Fibroblast of upper back skin (primary cell): ENCODE data around the gene PLCXD3.
"Not testable (repeated sequence)": the region's sequence is repeated elsewhere in the genome, so short reads cannot be mapped to it uniquely, and the experiment has no call there.

Experiments
- DNase-seq: peaks from one replicate; pipeline ENCODE4 v3.0.0-alpha.2; 2013

PLCXD3 gene

DNA sequence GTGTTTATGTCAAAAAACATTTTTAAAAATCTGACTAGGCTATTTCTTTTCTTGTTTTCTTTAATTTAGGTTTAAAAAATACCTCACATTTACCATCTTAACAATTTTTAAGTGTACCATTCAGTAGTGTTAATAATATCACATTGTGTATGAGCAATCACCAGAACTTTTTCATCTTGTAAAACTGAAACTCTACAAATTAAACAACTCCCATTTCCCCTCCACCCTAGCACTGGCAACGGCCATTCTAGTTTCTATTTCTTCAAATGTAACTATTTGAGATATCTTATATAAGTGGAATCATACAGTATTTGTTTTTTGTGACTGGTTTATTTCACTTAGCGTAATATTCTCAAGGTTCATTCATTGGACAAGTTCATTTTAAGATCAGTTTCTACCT, 27.7 kb downstream of the PLCXD3 start:
- DNase-seq = no peak

DNA sequence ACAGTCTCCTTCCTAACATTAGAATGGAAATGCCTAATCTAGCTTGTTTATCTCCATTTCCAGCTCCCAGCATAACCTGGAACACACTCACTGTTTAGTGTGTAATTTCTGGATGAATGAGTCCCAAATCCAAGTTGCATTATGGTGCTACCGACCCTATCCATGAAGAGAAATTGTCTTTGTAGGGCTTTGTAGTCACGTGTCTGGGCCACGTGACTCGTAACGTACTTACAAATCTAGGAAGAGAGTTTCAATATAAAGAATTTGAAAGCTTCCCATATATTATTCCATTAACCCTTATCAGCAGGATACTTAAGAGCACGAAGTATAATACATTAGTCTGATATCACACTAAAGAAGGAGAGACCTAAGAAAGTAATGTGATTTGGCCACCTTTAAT, 28.2 kb downstream of the PLCXD3 start:
- no peak for DNase-seq

DNA sequence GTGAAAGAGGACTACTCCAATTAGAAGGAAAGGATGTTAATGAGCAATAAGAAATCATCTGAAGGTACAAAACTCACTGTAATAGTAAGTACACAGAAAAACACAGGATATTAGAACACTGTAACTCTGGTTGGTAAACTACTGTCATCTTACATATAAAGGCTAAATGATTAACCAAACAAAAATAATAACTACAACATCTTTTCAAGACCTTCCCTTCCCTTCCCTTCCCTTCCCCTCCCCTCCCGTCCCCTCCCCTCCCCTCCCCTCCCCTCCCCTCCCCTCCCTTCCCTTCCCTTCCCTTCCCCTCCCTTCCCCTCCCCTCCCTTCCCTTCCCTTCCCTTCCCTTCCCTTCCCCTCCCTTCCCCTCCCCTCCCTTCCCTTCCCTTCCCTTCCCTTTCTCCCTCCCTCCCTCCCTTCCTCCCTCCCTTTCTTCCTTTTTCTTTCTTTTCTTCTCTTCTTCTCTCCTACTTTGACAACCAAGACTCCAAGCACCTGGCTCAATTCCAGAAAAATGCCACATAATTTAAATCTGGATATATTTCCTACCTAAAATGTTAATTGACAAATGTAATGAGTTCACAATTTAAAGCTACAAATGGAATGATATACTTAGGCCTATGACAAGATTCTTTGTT, 38.7 kb downstream of the PLCXD3 start:
- DNase-seq = not testable (repeated sequence)

DNA sequence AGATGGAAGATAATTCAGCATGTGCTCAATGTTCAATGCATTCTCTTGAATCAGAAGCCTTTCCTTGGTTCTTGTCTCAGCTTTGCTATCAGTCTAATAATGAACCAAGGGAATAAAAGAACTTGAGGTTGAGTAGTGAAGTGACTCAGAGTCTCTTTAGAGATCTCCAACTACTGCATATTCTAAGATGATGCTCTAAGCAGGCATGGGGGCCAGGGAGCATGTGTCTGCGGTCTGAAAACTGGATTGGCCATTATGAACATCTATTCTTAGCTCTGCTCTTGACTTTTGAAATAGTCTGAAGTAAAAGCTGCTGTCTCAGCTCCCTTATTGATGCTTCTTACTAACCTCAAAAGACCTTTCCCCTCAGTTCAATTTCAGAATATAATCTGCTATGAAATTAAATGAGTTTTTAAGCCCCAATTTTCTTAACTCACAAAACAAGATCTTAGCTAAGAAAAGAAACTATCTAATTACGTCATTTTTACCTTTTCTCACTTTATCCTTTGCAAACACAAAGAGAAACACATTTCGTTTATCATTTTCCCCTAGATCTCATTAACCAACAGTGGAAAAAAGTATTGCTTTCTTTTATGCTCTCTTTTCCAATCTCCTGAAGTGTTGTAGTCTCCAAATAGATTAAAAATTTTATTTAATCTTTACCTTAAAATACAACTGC, 44.8 kb downstream of the PLCXD3 start:
- DNase-seq = no peak

DNA sequence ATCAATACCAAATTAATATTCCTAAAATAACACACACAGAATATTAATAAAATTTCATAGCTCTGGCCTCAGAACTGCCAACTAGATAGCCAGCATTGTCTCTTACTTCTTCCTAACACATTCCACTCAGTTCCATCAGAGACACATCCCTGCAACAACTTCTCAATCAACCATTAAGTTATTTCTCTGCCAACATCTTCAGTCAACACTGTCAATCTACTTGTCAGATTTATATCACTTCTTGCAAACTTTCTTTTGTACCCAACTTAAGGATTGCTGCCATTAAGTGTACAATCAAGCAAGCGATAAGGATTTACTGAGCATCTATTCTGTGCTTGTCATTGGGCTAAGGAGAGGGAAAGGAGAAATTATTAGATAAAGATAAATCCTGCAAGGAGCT, 50.8 kb downstream of the PLCXD3 start:
- DNase-seq = no peak

DNA sequence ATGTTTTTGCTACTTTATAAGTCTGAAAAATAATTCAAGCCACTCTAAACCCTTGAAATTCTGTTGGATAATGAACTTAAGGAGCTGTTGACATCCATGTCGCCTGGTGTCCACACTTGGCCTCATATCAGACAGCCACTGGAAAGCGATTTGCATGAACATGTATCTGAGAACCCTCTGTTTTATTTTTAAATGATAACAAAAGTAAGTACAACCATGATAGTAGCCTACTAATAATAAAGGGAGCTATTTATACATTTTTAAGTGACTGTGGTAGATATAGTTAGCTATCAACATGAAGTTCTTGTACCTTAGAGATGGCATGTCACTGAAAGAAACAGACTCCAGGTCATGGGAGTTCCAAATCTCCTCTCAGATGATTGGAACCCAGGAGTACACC, 53.3 kb downstream of the PLCXD3 start:
- no peak for DNase-seq

DNA sequence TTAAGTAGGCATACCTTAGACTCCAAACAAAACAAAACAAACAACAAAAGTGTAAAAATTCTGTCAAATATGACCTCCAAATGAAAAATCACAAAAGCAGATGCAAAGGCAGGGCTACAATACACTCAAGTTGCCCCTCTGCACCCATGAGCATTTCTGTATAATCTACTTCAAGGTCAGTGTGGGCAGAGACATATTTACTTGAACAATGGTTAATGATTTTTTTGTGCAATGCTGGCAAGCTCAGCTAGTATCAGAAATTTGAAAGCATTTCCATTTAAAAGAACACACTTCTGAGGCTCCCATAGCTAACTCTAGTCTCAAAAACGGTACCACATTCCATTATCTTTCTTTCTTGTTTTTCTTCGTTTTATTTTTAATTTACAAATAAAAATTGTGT, 57.9 kb downstream of the PLCXD3 start:
- no peak for DNase-seq

DNA sequence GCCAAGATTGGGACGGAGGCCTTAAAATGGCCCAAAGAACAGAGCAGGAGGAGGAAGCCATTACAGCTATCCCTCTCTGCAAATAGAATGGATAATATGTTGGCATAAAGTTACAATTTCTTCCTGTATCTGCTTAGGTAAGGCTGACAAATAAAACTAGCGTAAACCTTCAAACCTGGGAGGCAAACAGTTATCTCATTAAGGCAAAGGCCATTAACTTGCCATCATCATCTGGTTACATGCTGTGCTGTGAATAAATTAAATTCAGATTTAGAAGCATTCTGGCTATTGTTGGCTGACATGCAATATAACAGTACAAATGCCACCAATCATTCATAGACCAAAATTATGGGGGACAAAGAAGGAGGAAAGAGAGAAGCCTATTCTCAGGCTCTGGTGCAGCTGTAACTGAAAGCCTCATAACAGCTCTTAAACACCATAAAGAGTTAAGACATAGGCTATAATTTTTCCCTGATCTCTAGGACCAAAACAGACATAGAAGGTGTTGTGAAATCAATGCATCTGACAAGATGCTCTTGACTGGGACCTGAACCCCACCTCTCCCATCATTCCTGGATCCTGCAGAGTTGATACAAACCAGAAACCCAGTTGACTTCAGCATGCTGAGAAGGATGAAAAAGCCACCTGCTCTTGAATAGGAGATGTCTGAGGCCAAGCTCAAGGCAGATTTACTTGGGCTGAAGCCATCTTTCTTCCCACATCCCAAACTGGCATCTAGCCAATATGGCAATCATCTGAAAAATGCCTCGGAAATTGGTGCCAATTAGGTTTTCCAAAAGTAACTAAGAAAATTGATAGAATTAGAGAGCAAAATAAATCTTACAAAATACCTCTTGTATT, 62.5 kb downstream of the PLCXD3 start:
- DNase-seq = no peak

DNA sequence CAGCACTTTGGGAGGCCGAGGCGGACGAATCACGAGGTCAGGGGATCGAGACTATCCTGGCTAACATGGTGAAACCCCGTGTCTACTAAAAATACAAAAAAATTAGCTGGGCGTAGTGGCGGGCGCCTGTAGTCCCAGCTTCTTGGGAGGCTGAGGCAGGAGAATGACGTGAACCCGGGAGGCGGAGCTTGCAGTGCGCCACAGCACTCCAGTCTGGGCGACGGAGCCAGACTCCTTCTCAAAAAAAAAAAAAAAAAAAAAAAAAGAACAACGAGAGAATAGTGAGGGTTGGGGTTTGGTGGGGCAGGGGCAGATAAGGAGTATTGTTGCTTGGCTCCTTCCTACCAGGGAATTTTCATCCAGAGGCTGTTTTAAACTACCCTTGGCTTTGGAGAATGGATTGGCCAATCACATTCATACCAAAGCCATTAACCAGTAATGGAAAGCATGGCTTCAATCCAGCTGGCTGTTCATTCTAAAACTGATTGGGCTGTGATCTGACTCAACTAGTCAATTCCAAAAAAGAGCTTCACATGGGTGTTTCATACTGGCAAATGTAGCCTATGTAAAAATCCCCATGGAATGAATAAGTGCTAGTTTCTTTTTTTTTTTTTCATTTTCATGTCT, 64.4 kb downstream of the PLCXD3 start:
- DNase-seq = peak; percentile 6

DNA sequence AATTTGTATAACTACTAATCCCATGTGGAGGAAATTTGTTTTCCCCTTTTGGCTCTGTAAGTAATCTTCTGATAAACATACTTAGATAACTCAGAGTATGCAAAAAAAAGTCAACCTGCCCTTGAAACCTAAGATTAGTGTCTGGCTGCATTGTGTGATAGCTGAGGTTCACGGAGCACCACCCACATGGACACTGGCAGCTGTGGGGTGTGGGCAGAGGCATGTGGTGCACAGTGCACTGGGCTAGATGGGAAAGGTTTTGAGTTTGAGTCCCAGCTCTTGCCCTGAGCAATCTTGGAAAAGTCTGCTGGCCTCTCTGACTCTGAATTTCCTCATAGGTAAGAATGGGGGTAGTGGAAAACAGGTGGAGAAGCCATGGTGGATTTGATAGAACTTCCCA, 75.1 kb downstream of the PLCXD3 start:
- DNase-seq = no peak

DNA sequence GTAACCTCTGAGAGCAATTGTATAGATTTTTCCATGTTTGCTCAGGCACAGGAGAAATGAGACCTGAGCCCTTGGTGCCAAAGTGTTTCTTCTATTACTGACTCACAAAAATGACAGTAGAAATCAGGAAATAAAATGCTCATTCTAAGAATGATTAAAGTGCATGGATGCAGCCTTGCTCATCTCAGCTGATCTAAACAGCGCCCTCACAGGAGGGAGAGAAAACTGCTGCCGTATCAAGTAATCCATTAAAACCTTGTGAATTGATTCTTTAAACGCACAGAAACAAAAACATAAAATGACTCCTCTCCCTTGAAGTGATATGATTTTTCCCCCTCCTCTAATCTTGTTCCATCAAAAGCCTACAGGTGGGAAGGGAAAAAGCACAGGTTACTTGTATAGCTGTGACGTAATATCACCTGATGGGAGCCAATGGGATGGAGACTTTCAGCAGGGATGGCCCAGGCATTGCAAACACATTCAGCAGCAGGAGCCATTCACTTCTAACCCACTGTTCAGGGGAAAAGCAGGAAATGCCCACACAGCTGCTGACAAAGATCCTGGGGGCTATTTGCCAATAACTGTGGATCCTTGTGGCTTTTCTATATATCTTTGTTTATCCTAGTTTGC, 76.7 kb downstream of the PLCXD3 start:
- DNase-seq = no peak

DNA sequence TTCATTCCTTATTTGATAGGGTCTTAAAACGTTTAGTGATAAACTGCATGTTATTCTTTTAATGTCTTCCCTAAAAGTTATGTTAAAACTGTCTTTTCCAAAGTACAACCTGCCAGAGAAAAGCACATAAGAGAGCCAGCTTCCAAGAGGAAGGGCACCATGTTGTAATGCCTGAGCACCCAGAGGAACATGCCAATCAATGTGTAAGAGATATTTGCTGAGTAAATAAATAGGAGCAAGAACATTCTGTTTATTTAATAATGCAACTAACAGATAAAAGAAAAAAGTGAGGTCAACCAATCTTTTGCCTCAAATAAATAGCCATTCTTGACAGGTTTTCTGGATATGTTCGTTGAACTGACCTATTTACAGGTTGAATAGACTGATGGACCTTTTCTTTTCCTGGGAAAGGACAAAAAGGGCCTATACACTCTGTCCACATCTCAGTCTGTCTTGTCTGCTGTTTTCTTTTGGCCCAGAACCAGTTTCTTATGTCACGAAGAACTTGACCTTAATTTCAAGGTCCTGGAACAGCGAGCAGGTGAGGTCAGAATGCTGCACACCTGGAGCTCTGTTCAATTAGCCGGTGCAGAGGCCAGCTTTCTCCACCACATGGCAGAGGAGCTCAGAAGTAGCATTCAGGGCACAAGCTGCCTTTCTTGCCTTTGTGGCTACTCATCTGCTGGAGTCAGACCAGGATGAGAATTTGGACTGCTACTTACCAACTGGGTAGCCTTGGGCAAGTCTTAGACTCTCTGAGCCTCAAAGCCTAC, 77.7 kb downstream of the PLCXD3 start:
- DNase-seq = no peak

DNA sequence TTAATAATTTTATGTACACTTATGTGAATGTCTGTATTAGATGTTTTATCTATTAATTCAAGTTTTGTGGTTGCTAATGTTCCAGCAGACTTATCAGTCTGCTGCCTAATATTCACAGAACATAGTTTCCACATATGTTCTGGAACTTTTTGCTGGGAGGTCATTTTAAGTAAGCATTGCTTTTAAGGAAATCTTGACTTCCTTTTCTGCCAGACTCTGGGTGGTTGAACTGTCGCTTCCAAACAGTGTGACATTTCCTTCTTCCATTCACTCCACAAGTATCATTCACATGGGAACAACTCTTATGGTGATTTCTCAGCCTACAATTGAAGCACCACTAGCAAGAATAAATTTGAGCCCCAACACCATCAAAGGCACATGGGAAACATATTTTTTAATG, 82.9 kb downstream of the PLCXD3 start:
- no peak for DNase-seq

DNA sequence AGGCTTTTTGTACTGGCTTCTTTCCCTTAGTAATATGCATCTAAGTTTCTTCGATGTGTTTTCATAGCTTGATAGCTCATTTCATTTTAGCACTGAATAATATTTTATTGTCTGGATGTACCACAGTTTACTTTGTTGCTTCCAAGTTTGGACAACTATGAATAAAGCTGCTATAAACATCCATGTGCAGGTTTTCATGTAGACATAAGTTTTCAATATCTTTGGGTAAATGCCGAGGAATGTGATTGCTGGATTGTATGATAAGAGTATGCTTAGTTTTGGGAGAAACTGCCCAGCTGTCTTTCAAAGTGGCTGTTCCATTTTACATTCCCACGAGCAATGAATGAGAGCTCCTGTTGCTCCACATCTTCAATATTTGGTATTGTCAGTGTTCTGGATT, 84.7 kb downstream of the PLCXD3 start:
- no peak for DNase-seq

DNA sequence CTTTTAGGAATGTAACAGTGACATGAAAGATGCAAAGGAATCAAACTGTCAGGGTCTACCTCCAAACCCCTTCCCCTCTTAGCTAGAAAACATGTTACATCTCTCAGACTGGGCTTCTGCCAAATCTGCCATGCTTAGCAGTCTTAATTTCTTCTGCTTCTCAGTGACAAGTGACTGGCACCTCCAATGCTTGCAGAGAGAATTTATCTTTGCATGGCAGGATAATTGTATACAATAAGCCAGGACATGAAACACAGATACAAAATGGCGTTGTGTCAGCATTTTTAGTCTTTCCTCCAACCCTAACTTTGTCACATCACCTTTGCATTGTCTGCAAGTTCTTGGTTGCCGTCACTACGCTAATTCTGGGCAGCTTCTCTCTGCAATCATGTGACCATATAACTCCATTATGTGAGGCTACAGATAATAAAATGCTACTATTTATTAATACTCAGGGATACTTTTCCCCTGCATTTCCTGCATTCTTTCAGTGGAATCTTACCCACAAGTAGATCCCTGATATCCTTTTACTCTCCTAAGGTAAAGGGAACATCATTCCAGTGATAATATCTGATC, 89.8 kb downstream of the PLCXD3 start:
- DNase-seq = no peak

DNA sequence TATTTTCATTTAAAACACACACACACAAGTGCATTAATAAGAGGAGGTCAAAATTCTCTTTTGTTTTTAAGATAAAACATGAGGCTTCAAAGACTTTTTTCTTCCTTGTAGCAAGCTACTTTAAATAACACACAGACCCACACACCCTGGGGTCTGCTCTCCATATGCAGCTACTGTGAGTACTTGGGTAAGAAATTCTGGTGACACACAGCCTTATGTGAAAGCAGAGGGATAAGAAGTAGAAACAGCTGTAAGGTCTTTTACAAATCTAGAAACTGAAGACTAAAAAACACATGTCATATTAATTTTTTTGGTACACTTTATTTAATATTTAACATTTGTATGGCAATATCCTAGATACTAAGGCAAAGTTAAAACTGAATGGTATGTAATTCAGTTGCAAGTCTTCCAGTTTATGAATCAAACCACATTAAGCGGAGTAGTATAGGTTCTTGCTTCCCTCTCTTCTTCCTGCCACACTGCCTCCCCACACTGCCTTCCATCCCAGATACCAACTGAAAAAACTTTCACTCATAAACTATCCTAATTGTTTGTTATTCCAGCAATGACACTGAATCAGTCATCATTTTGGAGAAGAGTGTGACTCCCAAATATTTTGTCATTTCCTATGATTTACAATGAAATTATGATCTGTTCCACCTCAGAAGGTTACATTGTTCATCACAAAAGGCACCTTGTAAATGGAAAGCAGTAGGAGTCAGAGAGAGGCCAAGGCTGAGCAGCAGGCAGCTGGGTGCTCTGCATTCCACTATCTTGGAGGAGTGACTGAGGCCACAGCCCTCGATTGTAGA, 92.0 kb downstream of the PLCXD3 start:
- peak; percentile 60 for DNase-seq

DNA sequence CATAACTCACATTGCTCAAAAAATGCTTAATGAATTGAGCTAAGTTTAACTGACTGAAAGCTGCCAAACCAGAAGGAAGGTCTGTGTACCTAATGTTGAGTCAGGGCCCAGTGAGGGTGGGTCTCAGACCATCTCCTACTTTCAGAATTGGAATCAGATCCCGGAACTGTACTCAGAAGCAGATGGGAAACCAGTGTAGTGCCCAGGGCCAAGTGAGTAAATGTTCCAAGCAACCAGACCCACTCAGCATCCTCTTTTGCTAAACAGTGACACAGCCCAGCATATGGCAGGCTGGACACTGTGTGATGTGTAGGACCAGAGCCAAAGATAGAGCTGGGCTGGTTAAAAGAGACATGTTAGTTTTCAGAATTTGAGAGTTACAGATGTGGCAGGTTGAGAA, 94.1 kb downstream of the PLCXD3 start:
- no peak for DNase-seq

DNA sequence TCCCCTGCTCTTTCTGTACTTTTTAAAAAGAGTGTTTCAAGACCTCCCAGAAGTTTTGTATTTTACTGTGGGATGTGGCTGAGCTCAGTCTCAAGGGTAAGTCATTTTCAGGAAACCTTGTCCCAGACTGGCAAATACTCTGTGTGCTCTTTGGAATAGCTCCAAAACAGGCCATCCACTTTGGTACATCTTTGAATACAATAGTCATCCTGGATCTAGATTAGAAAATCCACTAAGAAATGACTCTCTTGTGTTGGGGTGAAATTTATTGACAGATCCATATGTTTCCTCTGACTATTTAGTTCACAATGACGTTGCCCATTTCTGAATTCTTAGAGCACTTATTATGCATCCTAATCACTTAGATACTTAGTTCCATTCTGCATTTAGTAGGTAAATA, 95.2 kb downstream of the PLCXD3 start:
- no peak for DNase-seq

DNA sequence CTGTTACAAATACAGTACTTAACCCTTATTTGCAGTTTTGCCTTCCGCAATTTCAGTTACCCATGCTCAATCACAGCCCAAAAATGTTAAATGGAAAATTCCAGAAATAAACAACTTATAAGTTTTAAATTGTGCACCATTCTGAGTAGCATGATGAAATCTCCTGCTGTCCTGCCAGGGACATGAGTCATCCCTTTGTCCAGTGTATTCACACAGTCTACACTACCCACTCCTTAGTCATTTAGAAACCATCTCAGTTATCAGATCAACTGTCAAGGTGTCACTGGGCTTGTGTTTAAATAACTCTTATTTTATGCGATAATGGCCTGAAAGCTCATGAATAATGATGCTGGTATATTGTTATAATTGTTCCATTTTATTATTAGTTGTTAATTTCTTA, 95.8 kb downstream of the PLCXD3 start:
- DNase-seq = peak; percentile 89

DNA sequence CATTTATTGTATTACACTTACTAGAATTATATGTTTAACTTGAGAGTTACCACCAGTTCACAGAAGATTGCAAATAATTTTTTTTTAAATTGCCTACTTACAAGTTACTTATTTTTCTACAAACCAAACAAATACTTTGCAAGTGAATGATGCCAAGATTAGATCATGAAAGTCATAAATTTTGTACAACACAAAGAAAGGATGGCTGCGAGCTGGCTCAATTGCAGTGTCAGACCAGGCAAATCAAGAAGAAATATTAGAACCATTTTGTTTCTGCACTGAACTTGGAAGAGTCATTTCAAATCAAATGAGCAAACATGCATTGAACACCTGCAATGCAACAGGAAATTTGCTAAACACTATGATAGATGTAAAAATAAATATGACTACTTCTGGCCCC, 97.3 kb downstream of the PLCXD3 start:
- no peak for DNase-seq

DNA sequence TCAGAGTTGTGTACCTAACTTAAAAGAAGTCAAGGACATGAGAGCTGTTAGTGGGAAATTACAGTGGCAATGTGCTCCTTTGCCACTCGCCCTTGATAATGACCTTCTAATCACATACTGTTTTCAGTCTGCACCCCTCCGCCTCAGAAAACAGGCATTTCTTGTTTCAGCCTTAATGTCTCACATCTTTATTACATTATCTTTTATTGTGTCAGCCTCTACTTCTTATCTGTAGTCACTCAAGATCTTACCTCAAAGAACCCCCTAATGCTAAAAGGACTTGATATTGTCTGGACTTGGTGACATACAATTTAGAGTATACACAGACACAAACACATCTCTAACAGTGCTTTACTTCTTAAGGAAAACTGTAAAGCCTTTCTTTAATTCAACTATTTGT, 97.9 kb downstream of the PLCXD3 start:
- no peak for DNase-seq
